Superior temporal gyrus (tissue), 1 donor: ENCODE data around the gene TRAPPC14.
A peak's percentile ranks its signal among the peaks of the same experiment; 100 is the strongest.

Source experiments
- DNase-seq: peaks from one replicate; pipeline ENCODE4 v3.0.0-alpha.2; 2016; ENCODE audit errors: extremely low spot score

TRAPPC14 gene

DNA sequence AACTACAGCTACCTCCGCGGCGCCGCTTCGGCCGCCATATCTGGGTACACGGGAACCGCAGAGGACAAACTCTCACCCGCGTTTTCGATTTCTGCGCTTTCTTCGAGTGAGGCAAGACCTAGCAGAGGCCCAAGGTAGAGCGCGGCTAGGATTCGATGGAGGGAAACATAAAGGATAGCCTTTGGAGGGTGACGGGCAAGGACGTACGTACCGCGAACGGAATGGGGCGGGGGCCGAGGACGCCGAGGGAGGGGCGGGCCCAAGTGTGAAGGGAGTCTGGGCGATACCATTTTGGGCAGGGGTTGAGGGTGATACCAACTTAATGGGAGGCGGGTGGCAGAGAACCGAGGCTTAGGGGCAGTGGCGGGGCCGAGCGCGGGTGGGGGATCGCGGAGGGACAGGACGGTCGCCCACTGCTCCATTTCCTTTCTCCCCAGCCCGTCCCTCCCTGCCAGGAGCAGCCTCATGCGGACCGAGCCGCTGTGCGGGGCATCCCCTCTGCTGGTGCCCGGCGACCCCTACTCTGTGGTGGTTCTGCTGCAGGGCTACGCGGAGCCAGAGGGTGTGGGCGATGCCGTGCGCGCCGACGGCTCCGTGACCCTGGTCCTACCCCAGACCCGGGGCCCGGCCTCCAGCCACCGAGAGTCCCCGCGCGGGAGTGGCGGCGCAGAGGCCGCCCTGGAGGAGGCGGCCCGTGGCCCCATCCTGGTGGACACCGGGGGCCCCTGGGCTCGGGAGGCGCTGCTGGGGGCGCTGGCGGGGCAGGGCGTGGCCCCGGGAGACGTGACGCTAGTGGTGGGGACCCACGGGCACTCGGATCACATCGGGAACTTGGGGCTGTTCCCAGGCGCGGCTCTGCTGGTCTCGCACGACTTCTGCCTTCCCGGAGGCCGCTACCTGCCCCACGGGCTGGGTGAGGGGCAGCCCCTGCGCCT is 31.3 kb downstream of the TRAPPC14 start, which contains the start of gene MBLAC1:
Gene MBLAC1 (plus strand): TSS at position 37 of the 935 bp plus-strand sequence. CDS start 429 bp downstream, at position 466.
- peak; percentile 93 for DNase-seq

GRCh38 chr7:100126239-100126930 is 32.1 kb downstream of the TRAPPC14 start:
- no peak for DNase-seq

GRCh38 chr7:100124301-100125230 is 34.0 kb downstream of the TRAPPC14 start:
- no peak for DNase-seq

GRCh38 chr7:100122568-100122967 is 36.0 kb downstream of the TRAPPC14 start:
- DNase-seq: no peak

DNA sequence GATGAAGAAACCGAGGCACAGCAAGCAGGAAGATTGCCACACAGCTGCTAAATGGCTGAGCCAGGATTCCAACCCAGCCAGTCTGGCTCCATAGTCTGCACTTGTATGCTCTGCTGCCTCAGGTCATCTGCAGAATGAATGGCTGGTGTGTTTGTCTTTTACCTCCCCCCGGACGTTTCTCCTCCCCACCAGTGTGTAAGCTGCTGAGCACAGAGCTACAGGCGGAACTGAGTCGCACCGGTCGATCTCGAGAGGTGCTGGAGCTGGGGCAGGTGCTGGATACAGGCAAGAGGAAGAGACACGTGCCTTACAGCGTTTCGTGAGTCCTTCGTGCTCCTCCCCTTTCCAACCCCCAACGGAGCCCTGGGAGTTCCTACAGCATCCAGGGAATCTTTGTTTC is 36.5 kb downstream of the TRAPPC14 start:
- no peak for DNase-seq

GRCh38 chr7:100120733-100121036 is 37.8 kb downstream of the TRAPPC14 start:
- no peak for DNase-seq

DNA sequence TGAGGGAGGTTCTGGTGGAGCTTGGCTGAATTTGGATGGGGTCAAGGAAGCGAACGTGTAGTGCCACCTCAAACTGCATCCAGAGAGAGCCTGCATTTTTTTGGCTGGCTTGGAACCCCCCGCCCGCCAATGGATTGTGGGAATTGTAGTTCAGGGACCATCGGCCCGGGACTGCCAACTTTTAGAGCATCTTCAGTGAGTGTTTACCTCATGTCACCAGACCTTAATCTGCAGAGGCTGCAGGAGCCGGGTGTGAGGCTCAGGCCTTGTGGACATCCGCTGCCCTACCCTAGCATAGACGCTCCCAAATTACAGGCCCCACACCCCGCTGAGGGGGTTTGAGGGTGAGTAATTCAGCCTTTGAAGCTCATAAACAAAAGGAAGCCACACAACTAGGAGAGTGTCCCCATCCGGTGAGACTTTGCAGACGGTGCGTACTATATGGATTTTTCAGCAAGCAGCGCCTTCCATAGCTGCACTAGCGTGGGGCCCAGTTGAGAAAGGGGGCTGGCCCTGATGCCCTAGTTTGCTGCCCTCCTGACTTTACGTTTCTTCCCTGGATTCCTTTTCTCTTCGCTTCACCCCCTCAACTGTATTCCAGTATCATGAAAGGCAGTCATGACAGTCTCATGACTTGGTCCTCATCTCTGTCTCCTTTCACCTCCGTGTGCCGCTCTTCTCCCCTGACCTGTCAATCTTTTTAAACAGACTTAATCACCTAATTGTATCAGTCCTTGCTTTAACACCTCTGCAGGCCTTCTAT is 38.4 kb downstream of the TRAPPC14 start:
- DNase-seq: peak; percentile 87

- peak; percentile 99 for DNase-seq
Observed at GRCh38 chr7:100119072-100119969, 39.2 kb downstream of the TRAPPC14 start, which contains the start of the genes CNPY4 and TAF6. CNPY4 (plus strand) TSS chr7:100119634; CDS start chr7:100119745, 111 bp downstream. TAF6 (minus strand) TSS chr7:100119358; CDS start chr7:100114209, 5,149 bp downstream.

- DNase-seq: no peak
Observed at GRCh38 chr7:100118388-100119071, 40.0 kb downstream of the TRAPPC14 start.

DNA sequence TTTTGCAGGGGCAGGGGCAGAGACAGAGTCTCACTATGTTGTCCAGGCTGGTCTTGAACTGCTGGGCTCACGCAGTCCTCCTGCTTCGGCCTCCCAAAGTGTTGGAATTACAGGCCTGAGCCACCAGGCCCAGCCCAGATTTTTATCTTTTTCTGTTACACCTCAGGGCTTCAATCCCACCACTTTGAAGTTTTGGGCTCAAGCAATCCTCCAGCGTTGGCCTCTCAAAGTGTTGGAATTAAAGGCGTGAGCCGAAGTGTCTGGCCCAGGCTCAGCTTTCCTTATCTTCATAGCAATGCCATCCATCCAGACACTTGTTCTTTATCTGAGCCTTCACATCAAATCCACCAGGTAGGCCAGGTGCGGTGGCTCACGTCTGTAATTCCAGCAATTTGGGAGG is 43.5 kb downstream of the TRAPPC14 start:
- DNase-seq: no peak

GRCh38 chr7:100111914-100112313 is 46.6 kb downstream of the TRAPPC14 start:
- no peak for DNase-seq

GRCh38 chr7:100111156-100111555 is 47.4 kb downstream of the TRAPPC14 start:
- DNase-seq: no peak

GRCh38 chr7:100109521-100110163 is 48.9 kb downstream of the TRAPPC14 start:
- no peak for DNase-seq

GRCh38 chr7:100107890-100108289 is 50.6 kb downstream of the TRAPPC14 start:
- no peak for DNase-seq

GRCh38 chr7:100107125-100107737 is 51.3 kb downstream of the TRAPPC14 start:
- no peak for DNase-seq

- no peak for DNase-seq
Observed at GRCh38 chr7:100106633-100107032, 51.9 kb downstream of the TRAPPC14 start.

DNA sequence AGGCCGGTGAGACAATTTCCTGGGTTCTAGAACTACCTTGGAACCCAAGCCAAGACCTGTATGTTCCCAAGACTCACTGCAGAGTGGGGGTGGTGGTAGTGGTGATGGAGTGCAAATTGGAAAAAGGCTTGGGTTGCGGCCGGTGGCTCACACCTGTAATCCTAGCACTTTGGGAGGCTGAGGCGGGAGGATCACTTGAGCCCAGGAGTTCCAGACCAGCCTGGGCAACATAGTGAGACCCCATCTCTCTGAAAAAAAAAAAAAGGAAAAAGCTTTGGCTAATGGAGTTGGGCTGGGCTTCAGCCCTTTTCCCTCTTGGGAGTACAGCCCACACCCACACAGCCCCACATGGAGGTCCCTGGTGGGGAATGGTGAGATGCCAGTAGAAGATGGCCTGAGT is 53.0 kb downstream of the TRAPPC14 start:
- DNase-seq: no peak
